ENCODE measurements around the gene LHFPL3. TPM values are rescaled to one million over a fixed set of nuclear protein-coding genes. Genes with fewer than 3 reads are reported as not detected.

LHFPL3 gene
- total and polyA plus RNA-seq, 12 donors, result 0.14 TPM; not detected in 11

DNA sequence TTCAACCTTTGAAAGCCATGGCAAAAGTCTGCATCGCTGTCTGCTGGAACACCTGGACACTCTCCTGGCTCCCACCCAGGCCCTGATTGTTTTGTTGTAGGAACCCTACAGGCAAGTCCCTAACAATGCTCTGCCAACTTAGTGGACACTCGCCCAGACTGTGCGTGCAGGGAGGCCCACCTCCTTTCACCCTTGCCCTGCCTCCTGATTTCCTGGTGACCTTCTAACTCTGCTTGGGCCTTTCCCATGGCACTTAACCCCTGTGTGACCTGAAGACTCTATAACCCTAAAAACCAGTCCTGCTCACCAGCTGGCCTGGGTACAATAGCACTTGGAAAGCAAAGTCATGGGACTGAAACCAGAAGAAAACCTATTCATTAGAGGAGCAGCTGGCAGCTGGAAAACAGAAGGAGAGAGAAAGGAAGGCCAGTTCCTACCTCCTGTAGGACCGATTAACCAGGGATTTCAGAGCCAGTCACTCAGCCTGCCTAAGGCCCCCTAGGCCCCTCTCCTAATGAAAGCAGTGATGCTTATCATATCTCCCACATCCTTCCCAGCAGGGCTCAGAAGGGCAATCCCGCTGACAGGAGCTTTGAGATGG is 602.9 kb downstream of the LHFPL3 start:
- H3K27me3 ChIP-seq, result no peaks in the 10 kb centered on the region
- TF ChIP-seq, protein P1, sequence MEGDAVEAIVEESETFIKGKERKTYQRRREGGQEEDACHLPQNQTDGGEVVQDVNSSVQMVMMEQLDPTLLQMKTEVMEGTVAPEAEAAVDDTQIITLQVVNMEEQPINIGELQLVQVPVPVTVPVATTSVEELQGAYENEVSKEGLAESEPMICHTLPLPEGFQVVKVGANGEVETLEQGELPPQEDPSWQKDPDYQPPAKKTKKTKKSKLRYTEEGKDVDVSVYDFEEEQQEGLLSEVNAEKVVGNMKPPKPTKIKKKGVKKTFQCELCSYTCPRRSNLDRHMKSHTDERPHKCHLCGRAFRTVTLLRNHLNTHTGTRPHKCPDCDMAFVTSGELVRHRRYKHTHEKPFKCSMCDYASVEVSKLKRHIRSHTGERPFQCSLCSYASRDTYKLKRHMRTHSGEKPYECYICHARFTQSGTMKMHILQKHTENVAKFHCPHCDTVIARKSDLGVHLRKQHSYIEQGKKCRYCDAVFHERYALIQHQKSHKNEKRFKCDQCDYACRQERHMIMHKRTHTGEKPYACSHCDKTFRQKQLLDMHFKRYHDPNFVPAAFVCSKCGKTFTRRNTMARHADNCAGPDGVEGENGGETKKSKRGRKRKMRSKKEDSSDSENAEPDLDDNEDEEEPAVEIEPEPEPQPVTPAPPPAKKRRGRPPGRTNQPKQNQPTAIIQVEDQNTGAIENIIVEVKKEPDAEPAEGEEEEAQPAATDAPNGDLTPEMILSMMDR (IDR thresholded peaks at IDR 0.05), result no peak
- no peak for TF ChIP-seq POLR2A (IDR thresholded peaks at IDR 0.05)
- no peak overlapping the region for H3K27ac ChIP-seq
- H3K4me1 ChIP-seq (replicated peaks in 1 of 2), result no peaks in the 10 kb centered on the region
- WGBS, 4 donors, result 45 to 64% (median 57%) methylated on average over 4 to 5 of the region's 5 CpGs
- H3K4me3 ChIP-seq, result no peak overlapping the region
- intact Hi-C loops (cut with DNase I), result no loop called here
- no peaks in the 10 kb centered on the region for H3K9me3 ChIP-seq (replicated peaks in 1 of 3)
- DNase-seq, result no peak
- H3K36me3 ChIP-seq (replicated peaks in 1 of 2), result no peaks in the 10 kb centered on the region

DNA sequence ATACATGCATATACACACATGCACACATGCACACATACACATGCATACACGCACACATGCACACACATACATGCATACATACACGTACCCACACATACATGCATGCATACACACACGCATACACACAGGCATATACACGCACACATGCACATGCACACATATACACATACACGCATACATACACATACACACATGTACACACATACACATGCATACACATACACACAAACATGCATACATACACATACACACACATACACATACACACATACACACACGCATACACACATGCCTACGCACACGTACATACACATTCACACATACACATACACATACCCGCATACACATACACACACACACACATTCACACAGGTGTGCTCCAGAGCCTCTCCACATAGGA is 604.6 kb downstream of the LHFPL3 start:
- intact Hi-C loops (cut with DNase I), result no loop called here
- TF ChIP-seq, protein P1 (IDR thresholded peaks at IDR 0.05), result no peak
- no peak for TF ChIP-seq POLR2A (IDR thresholded peaks at IDR 0.05)
- H3K27ac ChIP-seq, result no peak overlapping the region
- no peak overlapping the region for H3K4me3 ChIP-seq
- H3K27me3 ChIP-seq, result no peaks in the 10 kb centered on the region
- no peaks in the 10 kb centered on the region for H3K4me1 ChIP-seq (replicated peaks in 1 of 2)
- no peaks in the 10 kb centered on the region for H3K36me3 ChIP-seq (replicated peaks in 1 of 2)
- no peak for DNase-seq
- 87 to 96% (median 92%) methylated on average over 9 of the region's 9 CpGs for WGBS, 4 donors
- H3K9me3 ChIP-seq (replicated peaks in 1 of 3), result no peaks in the 10 kb centered on the region

DNA sequence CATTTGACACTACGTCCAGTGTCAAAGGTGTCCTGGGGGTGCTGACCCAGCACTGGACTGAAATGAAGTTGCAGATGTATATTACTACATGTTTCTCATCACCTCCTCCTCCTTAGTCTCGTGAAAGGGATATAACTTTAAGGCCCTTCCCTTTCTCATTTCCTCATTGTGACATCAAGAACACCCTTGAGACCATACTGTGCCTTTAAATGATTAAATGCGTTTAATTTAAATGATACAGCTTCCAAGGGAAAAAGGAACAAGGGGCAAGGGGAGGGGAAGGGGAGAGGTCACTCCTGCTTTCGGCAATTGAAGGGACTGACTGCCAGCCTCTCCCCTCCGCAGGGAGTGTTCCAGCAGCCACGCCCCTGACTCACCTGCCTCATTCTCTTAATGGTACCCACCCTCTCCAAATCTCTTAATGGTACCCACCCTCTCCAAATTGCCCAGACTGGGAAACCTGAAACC is 605.2 kb downstream of the LHFPL3 start:
- no peaks in the 10 kb centered on the region for H3K4me1 ChIP-seq (replicated peaks in 1 of 2)
- no peaks in the 10 kb centered on the region for H3K9me3 ChIP-seq (replicated peaks in 1 of 3)
- H3K27me3 ChIP-seq, result no peaks in the 10 kb centered on the region
- no peak overlapping the region for H3K4me3 ChIP-seq
- intact Hi-C loops (cut with DNase I), result no loop called here
- H3K36me3 ChIP-seq (replicated peaks in 1 of 2), result no peaks in the 10 kb centered on the region
- DNase-seq, result no peak
- no peak overlapping the region for H3K27ac ChIP-seq
- 72 to 80% (median 75%) methylated on average over 6 of the region's 6 CpGs for WGBS, 4 donors
- TF ChIP-seq, protein P1 (IDR thresholded peaks at IDR 0.05), result no peak
- TF ChIP-seq POLR2A (IDR thresholded peaks at IDR 0.05), result no peak

DNA sequence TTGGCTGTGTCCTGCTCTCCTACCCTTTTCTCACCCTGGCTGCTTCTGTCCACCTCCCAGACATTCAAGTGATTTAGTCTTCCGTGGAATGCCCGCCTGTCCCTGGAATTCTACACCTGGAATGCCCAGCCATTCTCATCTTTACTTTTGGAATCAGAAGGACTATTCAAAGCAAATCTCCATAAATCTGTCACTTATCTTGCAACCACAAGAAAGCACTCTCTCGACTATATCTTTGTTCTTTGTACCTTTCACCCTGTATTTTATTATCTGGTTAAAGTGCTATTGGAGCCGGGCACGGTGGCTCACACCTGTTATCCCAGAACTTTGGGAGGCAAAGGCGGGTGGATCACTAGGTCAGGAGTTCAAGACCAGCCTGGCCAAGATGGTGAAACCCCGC is 606.3 kb downstream of the LHFPL3 start:
- Histone ChIP-seq H3K4me1 (replicated peaks in 1 of 2) (no peaks in the 10 kb centered on the region), H3K36me3 (replicated peaks in 1 of 2) (no peaks in the 10 kb centered on the region), H3K27ac (no peak overlapping the region), H3K4me3 (no peak overlapping the region), H3K9me3 (replicated peaks in 1 of 3) (no peaks in the 10 kb centered on the region), H3K27me3 (no peaks in the 10 kb centered on the region)
- DNase-seq, result no peak
- intact Hi-C loops (cut with DNase I), result no loop called here
- 81 to 87% (median 84%) methylated on average over 7 of the region's 7 CpGs for WGBS, 4 donors
- TF ChIP-seq, protein P1 (IDR thresholded peaks at IDR 0.05), result no peak
- no peak for TF ChIP-seq POLR2A (IDR thresholded peaks at IDR 0.05)

All from adrenal gland (tissue), 12 donors.